Activated CD8-positive, alpha-beta T cell treated with anti-CD3 and anti-CD28 coated beads, Interleukin-2, amount 10 ng/mL, durations not matched to agents 7 days and 5 days (primary cell): ENCODE data around the gene RAB11B. TPM values are rescaled to one million over a fixed set of nuclear protein-coding genes. Genes with fewer than 3 reads are reported as not detected.
A peak's percentile ranks its signal among the peaks of the same experiment; 100 is the strongest.
"Not testable (repeated sequence)": the region's sequence is repeated elsewhere in the genome, so short reads cannot be mapped to it uniquely, and the experiment has no call there.

Experiments used
- ATAC-seq: fragments of 150-1000 bp; cut with Tn5 transposase; one replicate; pipeline ENCODE4 v1.10.0; 2021; ENCODE audit warnings: moderate library complexity
- CTCF ChIA-PET: fragments of 350-600 bp; sonication (Branson Sonifier 250); formaldehyde crosslinking; loops from one replicate; lab custom pipeline; 2021; ENCODE audit warnings: antibody characterized with exemption; lab: Charles Lee
- POLR2A ChIA-PET: fragments of 350-600 bp; sonication (Branson Sonifier 250); formaldehyde crosslinking; loops from one replicate; lab custom pipeline; 2021; ENCODE audit warnings: antibody characterized with exemption; lab: Charles Lee
- DNase-seq: peaks from one replicate; pipeline ENCODE4 v3.0.0-alpha.2; 2020
- H3K27ac Mint-ChIP-seq: one replicate; pipeline ENCODE4 v1.8.0; 2021; ENCODE audit warnings: mild to moderate bottlenecking, mixed read lengths
- H3K27me3 Mint-ChIP-seq: one replicate; pipeline ENCODE4 v1.8.0; 2021; ENCODE audit warnings: low read depth, mixed read lengths
- H3K36me3 Mint-ChIP-seq: one replicate; pipeline ENCODE4 v1.8.0; 2021; ENCODE audit warnings: low read depth, mixed read lengths
- H3K4me1 Mint-ChIP-seq: one replicate; pipeline ENCODE4 v1.8.0; 2021; ENCODE audit warnings: low read depth, mixed read lengths
- H3K4me3 Mint-ChIP-seq: one replicate; pipeline ENCODE4 v1.8.0; 2021; ENCODE audit warnings: mild to moderate bottlenecking, mixed read lengths
- H3K9me3 Mint-ChIP-seq: one replicate; pipeline ENCODE4 v1.8.0; 2022; ENCODE audit warnings: mixed read lengths; ENCODE audit not compliant: insufficient read depth
- total RNA-seq, 2 experiments: library from RNA; stranded (reverse); gene quantifications; one replicate each; pipeline ENCODE4 v1.2.3, GENCODE V29; 2021

The RAB11B gene
- total RNA-seq, 2 experiments from 2014 or later, result 92.4 to 92.7 TPM

- Mint-ChIP-seq H3K4me3 (no peak overlapping the region), H3K27me3 (no peaks in the 10 kb centered on the region), H3K9me3 (no peaks in the 10 kb centered on the region), H3K36me3 (peaks cover 9% of the 10 kb centered on the region), H3K4me1 (peaks cover 40% of the 10 kb centered on the region), H3K27ac (peak overlapping the region; percentile 71)
- ATAC-seq (peak; percentile 85), DNase-seq (peak; percentile 89)
- ChIA-PET CTCF (interaction anchor here (0.6 to 2.2 kb wide), 4 partner anchors 17 to 43 kb away, joined by 3 to 28 read pairs (median 11); partner anchors contain the start of gene MARCHF2), POLR2A (no interaction called here)
Observed at GRCh38 chr19:8396563-8397203, 6.5 kb downstream of the RAB11B start.

GRCh38 chr19:8397271-8397670 lies 7.1 kb downstream of the RAB11B start:
- POLR2A ChIA-PET, result no interaction called here
- H3K27me3 Mint-ChIP-seq, result no peaks in the 10 kb centered on the region
- ATAC-seq, result no peak

GRCh38 chr19:8397746-8398310 lies 7.7 kb downstream of the RAB11B start:
- Mint-ChIP-seq H3K4me3 (no peak overlapping the region), H3K27me3 (no peaks in the 10 kb centered on the region), H3K36me3 (peaks cover 17% of the 10 kb centered on the region), H3K4me1 (peaks cover 31% of the 10 kb centered on the region), H3K9me3 (no peaks in the 10 kb centered on the region), H3K27ac (no peak overlapping the region)
- DNase-seq (no peak), ATAC-seq (no peak)
- ChIA-PET POLR2A (no interaction called here), CTCF (interaction anchor here (0.6 to 2.2 kb wide), 5 partner anchors 8 to 602 kb away, joined by 3 to 28 read pairs (median 3); partner anchors contain the start of genes MARCHF2 and RAB11B)

More at GRCh38 chr19:8397271-8397670, 7.1 kb downstream of the RAB11B start:
- CTCF ChIA-PET, result interaction anchor here (0.6 to 2.2 kb wide), 5 partner anchors 17 to 601 kb away, joined by 3 to 28 read pairs (median 3); partner anchors contain the start of gene MARCHF2
- peaks cover 34% of the 10 kb centered on the region for H3K4me1 Mint-ChIP-seq
- no peak for DNase-seq
- no peaks in the 10 kb centered on the region for H3K9me3 Mint-ChIP-seq
- peak overlapping the region; percentile 71 for H3K27ac Mint-ChIP-seq
- H3K36me3 Mint-ChIP-seq, result peaks cover 13% of the 10 kb centered on the region
- no peak overlapping the region for H3K4me3 Mint-ChIP-seq

GRCh38 chr19:8398311-8398771 lies 8.2 kb downstream of the RAB11B start:
- CTCF ChIA-PET, result interaction anchor here (0.7 to 2.2 kb wide), 4 partner anchors 8 to 98 kb away, joined by 3 to 28 read pairs (median 4); partner anchors contain the start of genes MARCHF2 and RAB11B
- Mint-ChIP-seq H3K4me1 (peaks cover 27% of the 10 kb centered on the region), H3K36me3 (peaks cover 20% of the 10 kb centered on the region), H3K27ac (no peak overlapping the region), H3K9me3 (no peaks in the 10 kb centered on the region), H3K27me3 (no peaks in the 10 kb centered on the region), H3K4me3 (no peak overlapping the region)
- POLR2A ChIA-PET, result no interaction called here
- DNase-seq (no peak), ATAC-seq (no peak)

- ATAC-seq (no peak), DNase-seq (no peak)
- CTCF ChIA-PET, result no interaction called here
- peaks cover 25% of the 10 kb centered on the region for H3K4me1 Mint-ChIP-seq
- H3K27me3 Mint-ChIP-seq, result no peaks in the 10 kb centered on the region
- H3K4me3 Mint-ChIP-seq, result no peak overlapping the region
- peaks cover 24% of the 10 kb centered on the region for H3K36me3 Mint-ChIP-seq
- H3K9me3 Mint-ChIP-seq, result no peaks in the 10 kb centered on the region
- H3K27ac Mint-ChIP-seq, result no peak overlapping the region
- POLR2A ChIA-PET, result no interaction called here
Observed at GRCh38 chr19:8399681-8400188, 9.6 kb downstream of the RAB11B start.

GRCh38 chr19:8401981-8402411 lies 11.8 kb downstream of the RAB11B start:
- Mint-ChIP-seq H3K27ac (no peak overlapping the region), H3K4me3 (no peak overlapping the region), H3K9me3 (no peaks in the 10 kb centered on the region), H3K36me3 (peaks cover 24% of the 10 kb centered on the region), H3K4me1 (peaks cover 6% of the 10 kb centered on the region), H3K27me3 (no peaks in the 10 kb centered on the region)
- CTCF ChIA-PET, result no interaction called here
- ATAC-seq, result no peak
- no peak for DNase-seq
- POLR2A ChIA-PET, result no interaction called here

GRCh38 chr19:8403098-8403819 lies 13.1 kb downstream of the RAB11B start:
- no peaks in the 10 kb centered on the region for H3K9me3 Mint-ChIP-seq

GRCh38 chr19:8403820-8404109 lies 13.6 kb downstream of the RAB11B start:
- no peak for DNase-seq
- H3K36me3 Mint-ChIP-seq, result peaks cover 24% of the 10 kb centered on the region
- H3K4me1 Mint-ChIP-seq, result no peaks in the 10 kb centered on the region
- H3K27me3 Mint-ChIP-seq, result no peaks in the 10 kb centered on the region
- H3K27ac Mint-ChIP-seq, result no peak overlapping the region
- H3K4me3 Mint-ChIP-seq, result no peak overlapping the region
- POLR2A ChIA-PET, result no interaction called here
- ATAC-seq, result no peak
- CTCF ChIA-PET, result interaction anchor here (1.4 kb wide), 1 partner anchor 9 kb away, joined by 5 read pairs; the partner anchor contains the start of gene MARCHF2
- H3K9me3 Mint-ChIP-seq, result no peaks in the 10 kb centered on the region

More at GRCh38 chr19:8403098-8403819, 13.1 kb downstream of the RAB11B start:
- H3K4me3 Mint-ChIP-seq, result no peak overlapping the region
- no peak overlapping the region for H3K27ac Mint-ChIP-seq
- no peaks in the 10 kb centered on the region for H3K4me1 Mint-ChIP-seq
- H3K27me3 Mint-ChIP-seq, result no peaks in the 10 kb centered on the region
- DNase-seq, result no peak
- H3K36me3 Mint-ChIP-seq, result peaks cover 24% of the 10 kb centered on the region
- CTCF ChIA-PET, result interaction anchor here (1.4 kb wide), 1 partner anchor 10 kb away, joined by 5 read pairs; the partner anchor contains the start of gene MARCHF2
- ATAC-seq, result no peak
- POLR2A ChIA-PET, result no interaction called here

- no peak overlapping the region for H3K27ac Mint-ChIP-seq
- H3K9me3 Mint-ChIP-seq, result no peaks in the 10 kb centered on the region
- DNase-seq (no peak), ATAC-seq (no peak)
- H3K36me3 Mint-ChIP-seq, result peaks cover 23% of the 10 kb centered on the region
- no peaks in the 10 kb centered on the region for H3K4me1 Mint-ChIP-seq
- no peak overlapping the region for H3K4me3 Mint-ChIP-seq
- POLR2A ChIA-PET, result interaction anchor here (0.8 kb wide), 1 partner anchor 40 kb away, joined by 4 read pairs; the partner anchor contains the start of gene HNRNPM
- no peaks in the 10 kb centered on the region for H3K27me3 Mint-ChIP-seq
- CTCF ChIA-PET, result interaction anchor here (1.4 to 1.8 kb wide), 2 partner anchors 9 to 51 kb away, joined by 5 read pairs; partner anchors contain the start of gene MARCHF2
Observed at GRCh38 chr19:8404391-8405151, 14.4 kb downstream of the RAB11B start.

- DNase-seq, POLR2A ChIA-PET: not testable (repeated sequence)
- CTCF ChIA-PET, result interaction anchor here (4.9 kb wide), 1 partner anchor 169 kb away, joined by 52 read pairs; the partner anchor contains the start of gene MYO1F
Observed at GRCh38 chr19:8410718-8411117, 20.6 kb downstream of the RAB11B start.

More at GRCh38 chr19:8410718-8411117, 20.6 kb downstream of the RAB11B start:
- not testable (repeated sequence) for H3K4me3 Mint-ChIP-seq, H3K9me3 Mint-ChIP-seq, H3K36me3 Mint-ChIP-seq, H3K27ac Mint-ChIP-seq, ATAC-seq, H3K27me3 Mint-ChIP-seq
- H3K4me1 Mint-ChIP-seq, result peaks cover 13% of the 10 kb centered on the region
